Mononuclear cell (primary cell): ENCODE results near the gene TRIM77. TPM values are rescaled to one million over a fixed set of nuclear protein-coding genes. Genes with fewer than 3 reads are reported as not detected.
"Not testable (repeated sequence)": the region's sequence is repeated elsewhere in the genome, so short reads cannot be mapped to it uniquely, and the experiment has no call there.

Source experiments
- H3K27me3 ChIP-seq: 2 replicates; pipeline ENCODE4 v1.6.0; 2011; ENCODE audit warnings: low read length, control low read depth; ENCODE audit not compliant: insufficient read depth
- H3K4me1 ChIP-seq: 2 replicates; pipeline ENCODE4 v1.5.1; 2011; ENCODE audit warnings: mild to moderate bottlenecking, low read length, control low read depth; ENCODE audit not compliant: insufficient read depth
- H3K4me3 ChIP-seq: 2 replicates; pipeline ENCODE4 v1.5.1; 2011; ENCODE audit warnings: mild to moderate bottlenecking, low read length, moderate library complexity
- H3K9me3 ChIP-seq: 2 replicates; pipeline ENCODE4 v1.5.1; 2011; ENCODE audit warnings: low read depth, mild to moderate bottlenecking, control low read depth, low read length
- total RNA-seq: library from RNA; depleted of rRNA; stranded (reverse); fragments of >200 nt; gene quantifications from one replicate; pipeline ENCODE4 v1.2.3, GENCODE V29; 2012

The TRIM77 gene
- total RNA-seq, 1 donor: not detected

DNA sequence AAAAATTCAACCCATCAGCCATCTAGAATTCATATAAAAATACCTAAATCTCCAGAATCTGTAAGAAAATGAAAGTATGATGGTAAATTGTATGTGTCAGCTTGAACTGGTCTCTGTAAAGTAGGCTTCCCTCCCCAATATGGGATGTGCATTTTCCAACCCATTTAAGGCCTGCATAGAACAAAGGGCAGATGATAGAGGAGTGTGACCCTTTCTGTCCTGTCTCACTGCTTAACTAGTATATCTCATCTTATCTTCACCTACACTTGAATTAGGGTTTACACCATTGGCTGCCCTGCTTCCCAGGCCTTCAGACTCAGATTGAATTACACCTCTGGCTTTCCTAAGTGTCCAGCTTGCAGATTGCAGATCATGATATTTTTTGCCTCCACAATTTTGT lies 40.7 kb downstream of the TRIM77 start:
- H3K4me3 ChIP-seq, H3K27me3 ChIP-seq, H3K4me1 ChIP-seq, H3K9me3 ChIP-seq: not testable (repeated sequence)

Other genes with a start within 250 kb of the TRIM77 start
- not detected for gene NOX4, start 218.9 kb upstream of the TRIM77 start, total RNA-seq
- gene TRIM49, start 98.3 kb downstream of the TRIM77 start, total RNA-seq: not detected
- gene TRIM64B, start 168.2 kb downstream of the TRIM77 start, total RNA-seq: not detected
- not detected for gene TRIM49D1, start 211.9 kb downstream of the TRIM77 start, total RNA-seq
- not detected for gene TRIM49D2, start 213.8 kb downstream of the TRIM77 start, total RNA-seq